Natural killer cell (primary cell): Measurements from ENCODE around the gene LARGE1. TPM values are rescaled to one million over a fixed set of nuclear protein-coding genes. Genes with fewer than 3 reads are reported as not detected.

Experiments
- ATAC-seq, 3 donors: fragments of 150-1000 bp in 2 of 3; fragments of 200-7000 bp in 1 of 3; cut with Tn5 transposase; 1 replicate in 1 of 3; 2 replicates in 2 of 3; pipeline ENCODE4 v1.10.0; 2021; ENCODE audit warnings: mild to moderate bottlenecking in 2 of 3, moderate library complexity in 2 of 3
- DNase-seq, 2 donors: peaks; one replicate each; pipeline versions ENCODE4 v3.0.0 to v3.0.0-alpha.2; 2013 to 2021; ENCODE audit warnings: mixed read lengths in 1 of 2
- H3K27ac ChIP-seq: one replicate; pipeline ENCODE4 v1.5.1; 2013; ENCODE audit warnings: mild to moderate bottlenecking, low read length
- H3K27me3 ChIP-seq: one replicate; pipeline ENCODE4 v1.6.1; 2013; ENCODE audit warnings: low read length; ENCODE audit not compliant: control insufficient read depth, insufficient read depth
- H3K36me3 ChIP-seq: one replicate; pipeline ENCODE4 v1.6.1; 2013; ENCODE audit warnings: low read length; ENCODE audit not compliant: control insufficient read depth, insufficient read depth
- H3K4me1 ChIP-seq: one replicate; pipeline ENCODE4 v1.6.1; 2013; ENCODE audit warnings: low read length; ENCODE audit not compliant: control insufficient read depth, insufficient read depth
- H3K4me3 ChIP-seq: one replicate; pipeline ENCODE4 v1.5.1; 2013; ENCODE audit warnings: low read length
- H3K9me3 ChIP-seq: one replicate; pipeline ENCODE4 v1.6.1; 2013; ENCODE audit warnings: low read length; ENCODE audit not compliant: control insufficient read depth, insufficient read depth
- H3K27ac Mint-ChIP-seq, 2 donors: one replicate each; pipeline ENCODE4 v1.8.0; 2022; ENCODE audit warnings: mild to moderate bottlenecking in 2 of 2, mixed read lengths in 2 of 2, moderate library complexity in 1 of 2
- H3K27me3 Mint-ChIP-seq, 2 donors: one replicate each; pipeline ENCODE4 v1.8.0; 2022; ENCODE audit warnings: low read depth in 2 of 2, mixed read lengths in 2 of 2
- H3K36me3 Mint-ChIP-seq: one replicate; pipeline ENCODE4 v1.8.0; 2022; ENCODE audit warnings: mixed read lengths
- H3K4me1 Mint-ChIP-seq, 2 donors: one replicate each; pipeline ENCODE4 v1.8.0; 2022; ENCODE audit warnings: mixed read lengths in 2 of 2
- H3K4me3 Mint-ChIP-seq: one replicate; pipeline ENCODE4 v1.8.0; 2022; ENCODE audit warnings: mild to moderate bottlenecking, moderate library complexity, mixed read lengths
- H3K9me3 Mint-ChIP-seq, 2 donors: one replicate each; pipeline ENCODE4 v1.8.0; 2022; ENCODE audit warnings: mixed read lengths in 2 of 2
- WGBS: methylation state at CpG from one replicate; pipeline ENCODE4 v1.1.7; 2013; ENCODE audit warnings: missing lambda C conversion rate; ENCODE audit not compliant: insufficient coverage; 5-methylcytosine and 5-hydroxymethylcytosine counted together
- intact Hi-C: fragments of 100-400 bp; cut with micrococcal nuclease; formaldehyde crosslinking; loops from one replicate; pipeline ENCODE4 v1.14.2; 2022
- total RNA-seq, 4 donors: library from RNA; stranded (reverse); fragments of 120-200 nt in 1 of 4; gene quantifications; one replicate each; pipeline versions ENCODE4 v1.2.3 to v1.2.4, GENCODE V29; 2013 to 2022
- TF ChIP-seq, protein P1 (sequence below): fragments of 200-600 bp; IDR thresholded peaks from one replicate; pipeline ENCODE4 v1.8.0; 2022; ENCODE audit warnings: antibody characterized with exemption

The LARGE1 gene
- total RNA-seq, 3 donors from 2014 or later (not counting 1 experiment from before 2014, with no cell fraction given) = 2.6 to 11.6 (median 4.1) TPM

DNA sequence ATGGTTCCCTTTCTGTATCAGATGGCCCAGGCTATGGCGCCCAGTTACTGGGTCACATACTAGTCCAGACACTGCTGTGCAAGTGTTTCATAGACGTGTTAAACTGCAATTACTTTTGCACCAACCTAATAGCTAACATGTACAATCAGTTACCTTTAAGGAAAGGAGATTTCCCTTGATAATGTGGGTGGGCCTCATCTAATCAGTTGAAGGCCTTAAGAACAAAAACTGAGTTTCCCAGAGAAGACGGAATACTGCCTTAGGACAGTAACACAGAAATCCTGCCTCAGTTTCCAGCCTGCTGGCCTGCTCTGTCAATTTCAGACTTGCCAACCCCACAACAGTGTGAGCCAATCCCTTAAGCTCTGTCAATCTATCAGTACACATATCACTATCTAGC, 632.2 kb downstream of the LARGE1 start:
- Histone ChIP-seq H3K4me3 (no peak overlapping the region), H3K36me3 (no peaks in the 10 kb centered on the region), H3K4me1 (no peaks in the 10 kb centered on the region), H3K27me3 (no peaks in the 10 kb centered on the region), H3K27ac (no peak overlapping the region), H3K9me3 (no peaks in the 10 kb centered on the region)
- Mint-ChIP-seq H3K36me3 (no peaks in the 10 kb centered on the region), H3K4me3 (no peak overlapping the region), H3K27me3 (peaks cover 0 to under 1% of the 10 kb centered on the region in 2 donors), H3K9me3 (no peaks in the 10 kb centered on the region), H3K4me1 (no peaks in the 10 kb centered on the region), H3K27ac (no peak overlapping the region)
- ATAC-seq (no peak), DNase-seq (no peak)
- intact Hi-C loops = no loop called here
- WGBS = 98% methylated on average over 3 of the region's 3 CpGs
- TF ChIP-seq, protein P1, sequence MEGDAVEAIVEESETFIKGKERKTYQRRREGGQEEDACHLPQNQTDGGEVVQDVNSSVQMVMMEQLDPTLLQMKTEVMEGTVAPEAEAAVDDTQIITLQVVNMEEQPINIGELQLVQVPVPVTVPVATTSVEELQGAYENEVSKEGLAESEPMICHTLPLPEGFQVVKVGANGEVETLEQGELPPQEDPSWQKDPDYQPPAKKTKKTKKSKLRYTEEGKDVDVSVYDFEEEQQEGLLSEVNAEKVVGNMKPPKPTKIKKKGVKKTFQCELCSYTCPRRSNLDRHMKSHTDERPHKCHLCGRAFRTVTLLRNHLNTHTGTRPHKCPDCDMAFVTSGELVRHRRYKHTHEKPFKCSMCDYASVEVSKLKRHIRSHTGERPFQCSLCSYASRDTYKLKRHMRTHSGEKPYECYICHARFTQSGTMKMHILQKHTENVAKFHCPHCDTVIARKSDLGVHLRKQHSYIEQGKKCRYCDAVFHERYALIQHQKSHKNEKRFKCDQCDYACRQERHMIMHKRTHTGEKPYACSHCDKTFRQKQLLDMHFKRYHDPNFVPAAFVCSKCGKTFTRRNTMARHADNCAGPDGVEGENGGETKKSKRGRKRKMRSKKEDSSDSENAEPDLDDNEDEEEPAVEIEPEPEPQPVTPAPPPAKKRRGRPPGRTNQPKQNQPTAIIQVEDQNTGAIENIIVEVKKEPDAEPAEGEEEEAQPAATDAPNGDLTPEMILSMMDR = no peak

DNA sequence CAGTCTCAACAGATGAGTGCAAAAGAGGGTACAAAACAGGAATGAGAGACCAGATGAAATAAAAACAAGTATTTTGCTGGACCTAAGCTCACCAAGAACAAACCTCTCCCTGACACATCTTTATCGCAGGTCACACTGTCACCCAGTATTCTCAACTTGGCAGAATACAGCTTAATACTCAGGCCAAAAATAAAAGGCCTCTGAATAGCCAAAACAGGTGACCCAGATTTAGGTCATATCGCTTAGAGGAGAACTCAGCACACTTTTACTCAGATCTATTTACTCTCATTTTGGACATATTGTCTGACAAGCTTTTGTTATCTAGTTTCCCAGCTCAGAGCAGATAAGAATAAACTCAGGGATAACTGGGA, 645.2 kb downstream of the LARGE1 start:
- TF ChIP-seq, protein P1 = no peak
- H3K27ac ChIP-seq = no peak overlapping the region
- WGBS = 91% methylated on average over 2 of the region's 2 CpGs
- DNase-seq (no peak), ATAC-seq (no peak)
- H3K4me1 ChIP-seq = peaks cover 4% of the 10 kb centered on the region
- no peak overlapping the region for H3K4me3 ChIP-seq
- no peaks in the 10 kb centered on the region for H3K36me3 Mint-ChIP-seq
- no peaks in the 10 kb centered on the region for H3K9me3 Mint-ChIP-seq
- intact Hi-C loops = no loop called here
- H3K36me3 ChIP-seq = no peaks in the 10 kb centered on the region
- H3K27me3 ChIP-seq = no peaks in the 10 kb centered on the region
- no peaks in the 10 kb centered on the region for H3K9me3 ChIP-seq
- no peak overlapping the region for H3K4me3 Mint-ChIP-seq
- no peak overlapping the region for H3K27ac Mint-ChIP-seq
- H3K27me3 Mint-ChIP-seq = no peaks in the 10 kb centered on the region
- H3K4me1 Mint-ChIP-seq = no peaks in the 10 kb centered on the region

DNA sequence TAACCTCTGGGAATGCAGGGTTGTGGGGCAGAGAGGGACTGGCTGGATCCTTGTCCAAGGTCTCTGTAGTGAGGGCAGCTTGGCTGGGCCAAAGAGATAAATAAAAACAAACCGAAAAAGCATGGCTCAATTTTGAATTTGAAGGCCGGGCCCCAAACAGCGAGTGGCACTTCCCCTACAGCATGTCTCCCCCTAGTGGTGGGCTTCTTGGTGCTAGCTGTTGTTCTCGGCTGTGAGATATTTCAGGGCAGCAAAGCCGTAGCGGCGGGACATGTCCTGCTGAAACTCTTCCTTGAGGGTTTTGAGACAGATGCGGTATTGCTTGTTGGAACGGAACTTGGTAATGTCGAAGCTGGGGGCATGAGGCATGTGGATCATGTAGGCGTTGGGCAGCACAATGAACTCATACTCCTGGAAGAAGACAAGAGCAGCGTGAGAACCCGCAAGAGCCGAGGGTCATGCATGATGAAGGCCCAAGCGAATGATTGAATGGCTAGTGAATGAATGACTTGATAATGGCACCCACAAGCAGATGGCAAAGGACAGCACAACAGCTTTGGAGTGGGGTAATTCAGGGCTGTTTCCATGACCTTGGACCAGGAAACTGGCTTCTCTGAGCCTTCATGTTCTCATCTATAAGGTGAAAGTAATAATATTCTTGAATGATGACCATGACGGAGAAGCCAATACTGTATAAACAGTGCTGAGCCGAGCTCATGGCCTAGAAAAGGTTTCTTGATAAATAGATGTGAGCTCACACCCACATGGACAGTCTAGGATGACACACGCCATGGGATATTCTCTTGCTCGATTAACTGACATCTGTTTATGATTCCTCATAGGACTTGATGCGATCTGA, 645.8 kb downstream of the LARGE1 start:
- H3K4me3 Mint-ChIP-seq = no peak overlapping the region
- TF ChIP-seq, protein P1 = no peak
- Histone ChIP-seq H3K4me3 (no peak overlapping the region), H3K27me3 (no peaks in the 10 kb centered on the region), H3K9me3 (no peaks in the 10 kb centered on the region), H3K4me1 (peaks cover 4% of the 10 kb centered on the region), H3K27ac (peak overlapping the region; percentile 40), H3K36me3 (no peaks in the 10 kb centered on the region)
- H3K27ac Mint-ChIP-seq = no peak overlapping the region
- intact Hi-C loops = no loop called here
- no peaks in the 10 kb centered on the region for H3K36me3 Mint-ChIP-seq
- H3K27me3 Mint-ChIP-seq = no peaks in the 10 kb centered on the region
- no peaks in the 10 kb centered on the region for H3K4me1 Mint-ChIP-seq
- DNase-seq (peak in 1 of 2 donors; percentile 3), ATAC-seq (no peak)
- 89% methylated on average over 20 of the region's 20 CpGs for WGBS
- H3K9me3 Mint-ChIP-seq = no peaks in the 10 kb centered on the region

DNA sequence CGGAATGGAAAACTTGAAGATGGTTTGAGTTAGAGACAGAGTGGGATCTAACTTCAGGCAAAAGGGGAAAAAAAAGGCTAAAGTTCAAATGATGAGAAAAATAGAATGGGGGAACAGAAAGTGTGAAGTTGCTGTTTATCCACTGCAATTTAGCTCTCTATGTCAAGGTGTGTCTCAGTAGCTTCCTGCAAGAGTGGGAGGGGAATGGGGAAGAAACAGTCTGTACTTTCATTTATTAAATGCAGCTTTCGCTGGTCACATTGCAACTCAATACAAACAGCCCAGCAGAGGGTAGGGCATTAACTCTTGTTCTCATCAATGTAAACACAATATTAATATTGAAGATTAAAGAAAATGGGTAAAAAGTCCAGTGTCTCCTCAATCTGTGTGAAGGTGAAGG, 647.4 kb downstream of the LARGE1 start:
- TF ChIP-seq, protein P1 = no peak
- H3K27me3 ChIP-seq = no peaks in the 10 kb centered on the region
- H3K4me3 ChIP-seq = no peak overlapping the region
- H3K36me3 Mint-ChIP-seq = no peaks in the 10 kb centered on the region
- ATAC-seq = no peak
- H3K4me1 Mint-ChIP-seq = no peaks in the 10 kb centered on the region
- 88% methylated on average over 1 of the region's 2 CpGs for WGBS
- H3K9me3 ChIP-seq = no peaks in the 10 kb centered on the region
- H3K9me3 Mint-ChIP-seq = no peaks in the 10 kb centered on the region
- H3K27ac Mint-ChIP-seq = no peak overlapping the region
- no peaks in the 10 kb centered on the region for H3K27me3 Mint-ChIP-seq
- no peaks in the 10 kb centered on the region for H3K36me3 ChIP-seq
- peaks cover 4% of the 10 kb centered on the region for H3K4me1 ChIP-seq
- H3K4me3 Mint-ChIP-seq = no peak overlapping the region
- intact Hi-C loops = no loop called here
- H3K27ac ChIP-seq = peak overlapping the region; percentile 40
- DNase-seq = no peak
